ENCODE measurements around the gene MARCHF6.
"Not testable (repeated sequence)": the region's sequence is repeated elsewhere in the genome, so short reads cannot be mapped to it uniquely, and the experiment has no call there.

The MARCHF6 gene

GRCh38 chr5:10323588-10324488 lies 29.7 kb upstream of the MARCHF6 start:
- no peak for DNase-seq

- no peak for DNase-seq
These were observed 28.8 kb upstream of the MARCHF6 start for GRCh38 chr5:10324518-10325370.

- DNase-seq = no peak
These were observed 25.2 kb upstream of the MARCHF6 start for GRCh38 chr5:10328323-10328722.

- no peak for DNase-seq
These were observed 24.1 kb upstream of the MARCHF6 start for GRCh38 chr5:10329446-10329819.

- DNase-seq = no peak
These were observed 23.5 kb upstream of the MARCHF6 start for GRCh38 chr5:10329820-10330481.

DNA sequence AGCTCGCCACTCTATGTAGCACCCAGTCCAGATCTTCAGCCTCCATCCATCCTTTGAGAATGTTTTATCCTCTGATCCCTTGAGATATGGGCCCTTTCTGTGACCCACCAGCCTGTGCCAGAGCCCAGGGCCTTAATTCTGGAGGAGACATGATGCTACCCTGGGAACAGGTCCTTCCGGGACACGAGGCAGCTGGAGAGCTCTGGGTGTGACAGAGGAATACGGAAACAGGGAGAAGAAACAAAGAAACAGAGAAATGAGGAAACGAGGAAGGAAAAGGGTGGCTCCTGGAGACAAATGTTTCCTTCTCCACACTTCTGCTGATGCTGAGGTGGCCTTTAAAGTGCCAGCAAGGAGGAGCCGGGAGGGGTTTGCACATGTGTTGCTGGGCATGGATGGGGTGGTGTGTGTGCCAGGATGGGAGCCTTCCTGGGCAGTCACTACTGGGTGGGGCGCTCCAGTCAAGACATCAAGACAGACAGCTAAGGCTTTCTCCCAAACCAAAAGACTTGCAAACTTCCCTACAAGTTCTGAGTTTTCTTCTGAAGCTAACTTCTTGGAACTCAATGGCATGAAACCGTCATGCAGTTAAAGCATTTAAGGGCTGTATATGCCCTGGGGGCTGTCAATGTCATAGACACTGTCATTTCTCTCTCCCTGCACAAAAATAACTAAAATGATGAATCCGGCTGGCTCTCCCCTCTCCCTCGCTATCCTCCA lies 22.8 kb upstream of the MARCHF6 start:
- DNase-seq = no peak

GRCh38 chr5:10331341-10331796 lies 22.1 kb upstream of the MARCHF6 start:
- no peak for DNase-seq

- no peak for DNase-seq
These were observed 21.2 kb upstream of the MARCHF6 start for GRCh38 chr5:10332301-10332700.

- DNase-seq = no peak
These were observed 20.1 kb upstream of the MARCHF6 start for GRCh38 chr5:10333154-10334006.

DNA sequence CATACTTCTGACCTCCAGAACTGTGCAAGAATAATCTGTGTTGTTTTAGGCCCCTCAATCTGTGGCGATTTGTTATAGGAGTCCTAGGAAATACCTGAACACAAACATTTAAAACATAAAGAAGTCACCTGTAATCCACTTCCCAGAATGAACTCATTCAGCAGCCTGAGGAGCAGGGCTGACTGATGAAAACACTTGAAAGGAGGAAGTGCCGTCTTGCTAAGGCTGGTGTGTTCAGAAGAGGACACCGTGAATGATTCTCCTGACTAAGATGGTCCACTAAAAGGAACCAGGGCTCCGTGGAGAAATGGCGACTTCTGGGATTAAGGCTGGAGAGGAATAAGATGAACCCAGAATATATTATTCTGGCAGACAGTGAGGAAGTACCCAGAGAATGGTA lies 18.7 kb upstream of the MARCHF6 start:
- DNase-seq = no peak

GRCh38 chr5:10335711-10336470 lies 17.6 kb upstream of the MARCHF6 start:
- DNase-seq = no peak

- no peak for DNase-seq
These were observed 16.4 kb upstream of the MARCHF6 start for GRCh38 chr5:10337107-10337506.

DNA sequence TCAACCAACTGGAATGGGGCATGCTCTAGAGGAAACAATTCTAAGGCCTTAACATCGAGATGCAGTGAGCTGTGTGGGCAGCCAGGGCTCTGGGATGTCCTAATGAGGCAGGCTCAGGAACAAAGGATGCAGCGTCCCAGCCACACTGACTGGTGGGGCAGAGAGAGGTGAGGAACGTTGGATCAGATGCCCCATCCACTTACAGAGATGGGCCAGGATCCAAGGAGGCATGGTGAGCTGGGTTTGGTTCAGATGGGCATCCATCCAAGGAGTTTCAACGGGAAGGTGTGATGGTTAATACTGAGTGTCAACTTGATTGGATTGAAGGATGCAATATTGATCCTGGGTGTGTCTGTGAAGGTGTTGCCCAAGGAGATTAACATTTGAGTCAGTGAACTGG lies 15.5 kb upstream of the MARCHF6 start:
- DNase-seq = no peak

GRCh38 chr5:10338686-10339057 lies 14.8 kb upstream of the MARCHF6 start:
- DNase-seq = no peak

DNA sequence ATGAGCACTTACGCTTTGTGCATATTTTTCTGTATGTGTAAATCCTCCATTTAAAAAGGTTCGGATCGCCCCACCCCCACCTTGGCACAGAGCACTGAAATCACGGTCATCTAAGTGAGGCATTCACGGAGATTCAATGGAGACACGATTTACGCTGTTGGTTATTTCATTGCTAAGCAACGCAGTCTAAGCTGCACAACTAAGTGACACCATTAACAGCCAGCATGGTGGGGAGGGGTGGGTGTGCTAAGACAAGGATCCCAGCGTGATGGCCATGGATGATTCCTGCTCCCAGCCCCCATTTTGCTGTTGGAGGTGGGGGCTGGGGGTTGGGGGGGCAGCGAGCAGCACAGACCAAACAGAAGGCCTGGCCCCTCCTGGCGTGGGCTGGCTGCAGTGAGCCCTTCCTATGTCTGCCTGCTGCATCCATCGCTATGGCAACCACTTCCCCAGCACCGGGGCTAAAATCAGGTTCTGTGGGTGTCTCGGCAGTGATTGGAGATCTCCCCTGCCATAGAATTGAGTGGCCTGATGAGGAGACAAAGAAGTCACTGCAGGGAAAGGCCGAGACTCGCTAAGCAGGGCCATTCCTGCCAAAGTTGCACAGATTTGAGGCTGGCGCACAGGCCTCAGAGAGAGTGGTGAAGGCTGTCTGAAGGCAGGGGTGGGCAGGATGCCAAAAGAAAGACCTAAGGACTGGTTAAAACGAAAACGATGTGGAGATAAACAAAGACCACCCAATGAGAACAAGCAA lies 14.3 kb upstream of the MARCHF6 start:
- no peak for DNase-seq

DNA sequence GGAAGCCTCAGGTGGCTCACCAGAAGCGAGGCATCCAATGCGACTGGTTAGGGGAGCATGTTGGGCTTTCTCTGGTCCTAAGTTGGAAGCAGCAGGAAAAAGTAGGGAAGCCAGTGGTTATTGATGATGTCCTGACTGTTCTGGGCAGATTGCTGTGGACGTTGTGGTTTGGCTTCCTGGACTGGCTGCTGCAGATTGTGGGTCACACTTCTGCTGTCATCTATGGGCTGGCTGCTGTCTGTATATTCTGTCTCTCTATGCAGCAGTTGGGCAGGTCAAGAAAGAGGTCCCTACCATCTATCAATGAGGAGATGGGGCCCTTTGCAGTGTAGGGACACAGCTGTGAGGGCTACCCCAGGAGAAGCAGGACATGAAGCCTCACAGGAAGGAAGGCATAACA lies 13.5 kb upstream of the MARCHF6 start:
- no peak for DNase-seq

DNA sequence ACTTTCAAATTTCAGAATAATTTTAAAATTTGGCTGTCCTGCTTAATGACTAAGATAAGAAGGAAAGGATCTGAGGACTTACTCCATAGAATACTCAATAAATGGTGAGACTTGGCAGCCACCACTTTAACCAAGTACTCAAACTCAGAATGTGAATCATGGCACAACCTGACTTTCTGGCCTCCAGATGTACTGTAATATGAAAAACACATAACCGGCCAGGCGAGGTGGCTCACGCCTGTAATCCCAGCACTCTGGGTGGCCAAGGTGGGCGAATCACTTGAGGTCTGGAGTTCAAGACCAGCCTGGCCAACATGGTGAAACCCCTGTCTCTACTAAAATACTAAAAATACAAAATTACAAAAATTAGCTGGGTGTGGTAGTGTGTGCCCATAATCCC lies 10.0 kb upstream of the MARCHF6 start:
- no peak for DNase-seq

DNA sequence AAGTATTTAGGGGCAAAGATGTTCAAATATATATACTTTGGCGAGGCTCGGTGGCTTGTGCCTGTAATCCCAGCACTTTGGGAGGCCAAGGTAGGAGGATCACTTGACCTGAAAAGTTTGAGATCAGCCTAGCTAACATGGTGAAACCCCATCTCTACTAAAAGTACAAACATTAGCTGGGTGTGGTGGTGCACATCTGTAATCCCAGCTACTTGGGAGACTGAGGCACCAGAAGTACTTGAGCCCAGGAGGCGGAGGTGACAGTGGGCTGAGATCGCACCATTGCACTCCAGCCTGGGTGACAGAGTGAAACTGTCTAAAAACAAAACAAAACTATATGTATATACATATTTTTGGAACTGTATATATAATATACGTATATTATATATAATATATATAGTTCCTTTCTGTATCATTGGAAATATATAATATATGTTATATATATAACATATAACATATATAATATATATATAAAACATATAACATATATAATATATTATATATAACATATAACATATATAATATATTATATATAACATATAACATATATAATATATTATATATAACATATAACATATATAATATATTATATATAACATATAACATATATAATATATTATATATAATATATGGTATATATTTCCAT lies 8.9 kb upstream of the MARCHF6 start:
- DNase-seq = not testable (repeated sequence)

DNA sequence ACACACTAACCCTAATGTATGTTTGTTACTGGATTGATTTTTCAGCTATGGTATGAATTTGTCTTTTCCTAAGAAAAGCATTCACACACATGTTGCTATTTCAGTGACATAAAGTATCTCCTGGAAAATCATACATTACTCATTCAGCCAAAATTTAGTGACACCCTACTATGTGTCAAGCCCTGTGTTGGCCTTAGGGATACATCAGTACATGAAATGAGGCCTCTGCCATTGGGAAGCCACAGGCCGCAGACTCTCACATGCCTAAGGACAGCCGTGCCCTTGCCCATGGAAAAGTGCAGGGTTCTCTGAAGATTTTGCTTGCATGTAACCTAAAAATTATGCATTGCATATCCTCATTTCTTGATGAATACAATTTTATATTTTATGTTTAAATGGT lies 5.2 kb upstream of the MARCHF6 start:
- no peak for DNase-seq

Measured in T-helper 9 cell (primary cell).